Esophagus muscularis mucosa (tissue), 3 donors: ENCODE results near the gene OGDH.
"Not testable (repeated sequence)": the region's sequence is repeated elsewhere in the genome, so short reads cannot be mapped to it uniquely, and the experiment has no call there.

ENCODE experiments used
- POLR2A ChIP-seq: fragments of 450-650 bp; IDR thresholded peaks from one replicate; pipeline ENCODE4 v1.6.1; 2017; ENCODE audit warnings: antibody characterized with exemption, moderate library complexity, mild to moderate bottlenecking, low read depth
- TF ChIP-seq, protein P1 (sequence below), 3 experiments: fragments of 200-600 bp in 2 of 3; fragments of 450-650 bp in 1 of 3; sonication (generic) in 2 of 3; IDR thresholded peaks; one replicate each; pipeline ENCODE4 v1.5.1; 2017 to 2019; ENCODE audit warnings: antibody characterized with exemption in 3 of 3, mild to moderate bottlenecking in 2 of 3, moderate library complexity in 1 of 3

DNA sequence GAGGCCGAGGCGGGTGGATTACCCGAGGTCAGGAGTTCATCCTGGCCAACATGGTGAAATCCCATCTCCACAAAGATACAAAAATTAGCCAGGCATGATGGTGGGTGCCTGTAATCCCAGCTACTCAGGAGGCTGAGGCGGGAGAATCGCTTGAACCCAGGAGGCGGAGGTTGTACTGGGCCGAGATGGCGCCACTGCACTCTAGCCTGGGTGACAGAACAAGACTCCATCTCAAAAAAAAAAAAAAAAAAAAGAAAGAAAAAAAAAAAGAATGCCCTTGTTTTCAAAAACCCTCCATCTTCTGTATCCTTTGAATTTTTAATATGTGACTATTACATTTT lies 43.8 kb upstream of the OGDH start:
- TF ChIP-seq, protein P1, sequence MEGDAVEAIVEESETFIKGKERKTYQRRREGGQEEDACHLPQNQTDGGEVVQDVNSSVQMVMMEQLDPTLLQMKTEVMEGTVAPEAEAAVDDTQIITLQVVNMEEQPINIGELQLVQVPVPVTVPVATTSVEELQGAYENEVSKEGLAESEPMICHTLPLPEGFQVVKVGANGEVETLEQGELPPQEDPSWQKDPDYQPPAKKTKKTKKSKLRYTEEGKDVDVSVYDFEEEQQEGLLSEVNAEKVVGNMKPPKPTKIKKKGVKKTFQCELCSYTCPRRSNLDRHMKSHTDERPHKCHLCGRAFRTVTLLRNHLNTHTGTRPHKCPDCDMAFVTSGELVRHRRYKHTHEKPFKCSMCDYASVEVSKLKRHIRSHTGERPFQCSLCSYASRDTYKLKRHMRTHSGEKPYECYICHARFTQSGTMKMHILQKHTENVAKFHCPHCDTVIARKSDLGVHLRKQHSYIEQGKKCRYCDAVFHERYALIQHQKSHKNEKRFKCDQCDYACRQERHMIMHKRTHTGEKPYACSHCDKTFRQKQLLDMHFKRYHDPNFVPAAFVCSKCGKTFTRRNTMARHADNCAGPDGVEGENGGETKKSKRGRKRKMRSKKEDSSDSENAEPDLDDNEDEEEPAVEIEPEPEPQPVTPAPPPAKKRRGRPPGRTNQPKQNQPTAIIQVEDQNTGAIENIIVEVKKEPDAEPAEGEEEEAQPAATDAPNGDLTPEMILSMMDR (IDR thresholded peaks at IDR 0.05) = not testable (repeated sequence)
- not testable (repeated sequence) for TF ChIP-seq POLR2A
